Activated T-cell treated with anti-CD3 and anti-CD28 coated beads for 4 hours (primary cell): ENCODE data around the gene CDK16.

Experiments used
- DNase-seq: peaks from one replicate; pipeline ENCODE4 v3.0.0-alpha.2; 2020

CDK16 gene

GRCh38 chrX:47209508-47210238 is 8.8 kb upstream of the CDK16 start:
- no peak for DNase-seq

- DNase-seq, result no peak
Measured at GRCh38 chrX:47210661-47211425, 7.6 kb upstream of the CDK16 start.

GRCh38 chrX:47212381-47213293 is 5.8 kb upstream of the CDK16 start:
- no peak for DNase-seq

GRCh38 chrX:47214435-47215077 is 3.9 kb upstream of the CDK16 start:
- no peak for DNase-seq

- no peak for DNase-seq
Measured at GRCh38 chrX:47215291-47215900, 3.1 kb upstream of the CDK16 start.

GRCh38 chrX:47216393-47216925 is 2.0 kb upstream of the CDK16 start:
- DNase-seq, result no peak

- peak; percentile 2 for DNase-seq
Measured at GRCh38 chrX:47217121-47217851, 1.2 kb upstream of the CDK16 start.

GRCh38 chrX:47217852-47218279 is 615 bp upstream of the CDK16 start:
- DNase-seq, result peak; percentile 90

GRCh38 chrX:47218920-47219815 is 687 bp downstream of the CDK16 start:
- peak; percentile 11 for DNase-seq

- DNase-seq, result no peak
Measured at GRCh38 chrX:47221756-47222155, 3.3 kb downstream of the CDK16 start.

- no peak for DNase-seq
Measured at GRCh38 chrX:47222751-47223350, 4.4 kb downstream of the CDK16 start.

- no peak for DNase-seq
Measured at GRCh38 chrX:47223476-47224250, 5.2 kb downstream of the CDK16 start.

GRCh38 chrX:47224266-47224895 is 5.9 kb downstream of the CDK16 start:
- no peak for DNase-seq

GRCh38 chrX:47224896-47225290 is 6.4 kb downstream of the CDK16 start:
- no peak for DNase-seq

- no peak for DNase-seq
Measured at GRCh38 chrX:47226071-47226470, 7.6 kb downstream of the CDK16 start.

- DNase-seq, result no peak
Measured at GRCh38 chrX:47226531-47227333, 8.3 kb downstream of the CDK16 start.

GRCh38 chrX:47227334-47227583 is 8.8 kb downstream of the CDK16 start:
- no peak for DNase-seq
